GM04503 (cell line): Measurements from ENCODE around the gene CHRNA4.

Source experiments
- DNase-seq: peaks from one replicate; pipeline ENCODE4 v3.0.0-alpha.2; 2012; ENCODE audit warnings: low read depth

CHRNA4 gene

GRCh38 chr20:63377256-63377941, 16.2 kb upstream of the CHRNA4 start:
- no peak for DNase-seq

- DNase-seq: no peak
These were observed 15.4 kb upstream of the CHRNA4 start for GRCh38 chr20:63376283-63377250.

- no peak for DNase-seq
These were observed 14.3 kb upstream of the CHRNA4 start for GRCh38 chr20:63375438-63375837.

GRCh38 chr20:63374504-63374903, 13.4 kb upstream of the CHRNA4 start:
- DNase-seq: no peak

GRCh38 chr20:63373996-63374395, 12.8 kb upstream of the CHRNA4 start:
- no peak for DNase-seq

GRCh38 chr20:63372971-63373885, 12.1 kb upstream of the CHRNA4 start:
- no peak for DNase-seq

GRCh38 chr20:63371291-63371865, 10.2 kb upstream of the CHRNA4 start:
- no peak for DNase-seq

- DNase-seq: no peak
These were observed 9.6 kb upstream of the CHRNA4 start for GRCh38 chr20:63370618-63371187.

GRCh38 chr20:63369724-63370617, 8.8 kb upstream of the CHRNA4 start:
- DNase-seq: no peak

- DNase-seq: no peak
These were observed 7.9 kb upstream of the CHRNA4 start for GRCh38 chr20:63369024-63369530.

- no peak for DNase-seq
These were observed 7.0 kb upstream of the CHRNA4 start for GRCh38 chr20:63368151-63368550.

- DNase-seq: no peak
These were observed 6.4 kb upstream of the CHRNA4 start for GRCh38 chr20:63367446-63368055.

GRCh38 chr20:63366390-63367365, 5.5 kb upstream of the CHRNA4 start:
- no peak for DNase-seq

GRCh38 chr20:63365601-63366389, 4.6 kb upstream of the CHRNA4 start:
- DNase-seq: no peak

GRCh38 chr20:63364801-63365585, 3.8 kb upstream of the CHRNA4 start:
- no peak for DNase-seq

- DNase-seq: no peak
These were observed 2.9 kb upstream of the CHRNA4 start for GRCh38 chr20:63363981-63364561.
